ENCODE data around the gene TOMM5.

The TOMM5 gene

DNA sequence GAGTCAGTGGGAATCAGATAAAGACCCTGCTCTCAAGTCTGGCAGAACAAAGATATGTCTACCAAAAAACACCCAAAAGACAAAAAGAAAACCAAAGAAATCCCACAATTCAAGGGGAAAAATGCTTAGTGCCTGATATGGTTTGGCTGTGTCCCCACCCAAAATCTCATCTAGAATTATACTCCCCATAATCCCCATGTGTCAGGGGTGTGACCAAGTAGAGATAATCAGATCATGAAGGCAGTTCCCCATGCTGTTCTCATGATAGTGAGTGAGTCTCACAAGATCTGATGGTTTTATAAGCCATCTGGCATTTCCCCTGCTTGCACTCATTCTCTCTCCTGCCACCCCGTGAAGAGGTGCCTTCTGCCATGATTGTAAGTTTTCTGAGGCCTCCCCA lies 29.6 kb downstream of the TOMM5 start:
- no peak for DNase-seq (ENCODE audit: low read depth)

DNA sequence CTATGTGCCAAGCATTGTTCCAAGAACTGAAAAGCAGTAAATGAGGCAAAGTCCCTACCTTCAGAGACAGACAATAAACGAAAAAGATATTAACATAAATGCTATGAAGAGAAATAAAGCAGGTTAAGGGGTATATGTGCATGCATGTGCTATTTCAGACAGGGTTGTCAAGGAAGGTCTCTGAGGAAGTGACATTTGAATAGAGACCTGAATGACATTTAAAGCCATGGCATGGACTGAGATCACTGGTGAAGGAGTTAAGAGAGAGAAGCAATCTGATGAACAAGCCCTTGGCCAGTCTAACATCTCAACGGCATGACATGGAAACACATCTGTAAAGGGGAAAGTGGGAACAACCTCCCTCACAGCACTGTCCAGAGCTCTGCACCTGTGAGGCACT lies 30.7 kb downstream of the TOMM5 start:
- DNase-seq (ENCODE audit: low read depth) = no peak

DNA sequence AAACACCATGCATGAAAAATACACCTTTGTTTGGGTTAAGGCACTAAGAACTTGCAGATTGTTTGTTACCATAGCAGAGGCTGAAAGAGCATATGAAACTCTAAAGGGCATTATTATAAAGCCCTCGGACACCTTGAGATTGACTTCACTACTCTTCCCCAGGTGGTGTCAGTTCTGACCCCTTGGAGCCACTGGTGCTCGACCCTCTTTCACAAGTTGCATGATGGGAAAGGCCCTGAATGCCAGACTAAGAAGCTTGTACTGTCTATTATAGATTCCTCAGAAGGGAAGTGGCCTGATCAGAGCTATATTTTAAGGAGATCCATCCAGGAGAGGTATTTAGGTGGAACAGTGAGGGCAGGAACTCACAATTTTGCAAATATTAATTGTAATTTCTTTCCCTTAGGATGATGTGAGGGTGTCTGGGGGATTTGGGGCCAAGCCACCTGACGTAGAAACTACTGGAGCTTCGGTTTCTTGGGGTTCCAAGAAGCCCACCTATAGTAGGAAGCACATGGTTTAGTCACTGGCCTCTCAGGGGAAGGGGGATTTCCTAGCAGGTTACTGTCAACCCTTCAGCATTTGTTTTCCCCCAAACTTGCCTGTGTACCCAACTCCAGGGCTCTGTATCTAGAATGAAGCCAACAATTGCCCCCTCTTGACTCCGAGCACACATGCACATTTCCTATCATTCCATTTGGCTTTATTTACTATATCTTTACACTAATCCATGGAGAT lies 32.4 kb downstream of the TOMM5 start:
- no peak for DNase-seq (ENCODE audit: low read depth)

DNA sequence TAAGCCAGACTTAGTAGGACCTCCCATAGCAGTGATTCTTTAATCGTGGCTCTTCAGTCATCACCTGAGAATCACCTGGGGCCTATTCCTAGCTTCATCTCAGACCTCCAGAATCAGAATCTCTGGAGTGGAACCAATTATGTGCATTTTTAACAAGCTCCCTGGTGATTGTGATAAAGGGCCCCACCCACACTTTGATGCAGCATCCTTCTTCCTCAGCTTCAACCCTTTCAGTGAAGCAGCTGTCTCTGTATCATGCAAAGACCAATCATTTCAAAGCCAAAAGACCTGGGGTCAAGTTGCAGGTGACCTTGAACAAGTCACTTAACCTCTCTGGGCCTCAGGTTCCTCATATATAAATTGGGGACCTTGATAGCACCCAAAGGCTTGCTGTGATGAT lies 33.3 kb downstream of the TOMM5 start:
- DNase-seq (ENCODE audit: low read depth) = no peak

DNA sequence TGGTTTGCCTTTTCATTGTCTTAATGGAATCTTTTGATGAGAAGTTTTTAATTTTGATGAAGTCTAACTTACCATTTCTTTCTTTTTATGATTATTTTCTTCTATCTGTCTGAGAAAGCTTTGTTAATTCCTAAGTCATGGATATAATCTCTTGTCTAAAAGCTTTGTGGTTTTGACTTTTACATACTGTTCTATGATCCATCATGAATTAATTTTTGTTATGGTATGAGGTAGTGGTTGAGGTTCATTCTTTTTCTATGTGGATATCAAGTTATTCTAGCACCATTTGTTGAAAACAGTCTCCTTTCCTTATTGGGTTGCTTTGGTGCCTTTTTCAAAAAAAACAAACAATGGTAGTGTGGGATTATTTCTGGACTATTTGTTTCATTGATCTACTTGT lies 36.6 kb downstream of the TOMM5 start:
- DNase-seq (ENCODE audit: low read depth) = no peak

DNA sequence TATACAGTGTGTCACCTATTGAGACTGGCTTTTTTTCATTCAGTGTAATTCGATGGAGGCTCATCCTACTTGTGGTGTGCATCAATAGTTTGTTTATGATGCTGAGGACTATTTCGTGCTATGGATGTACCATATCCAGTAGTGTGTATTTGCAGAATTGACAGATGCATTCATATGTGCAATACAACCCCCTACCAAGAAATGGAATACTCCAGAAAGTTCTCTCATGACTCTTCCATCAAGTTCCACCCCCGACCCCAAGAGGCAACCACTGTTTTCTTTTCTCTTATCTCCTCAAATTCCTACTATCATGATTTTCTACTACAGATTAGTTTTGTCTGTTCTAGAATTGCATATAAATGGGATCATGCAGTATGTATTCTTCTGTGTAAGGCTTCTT lies 38.1 kb downstream of the TOMM5 start:
- DNase-seq (ENCODE audit: low read depth) = no peak

DNA sequence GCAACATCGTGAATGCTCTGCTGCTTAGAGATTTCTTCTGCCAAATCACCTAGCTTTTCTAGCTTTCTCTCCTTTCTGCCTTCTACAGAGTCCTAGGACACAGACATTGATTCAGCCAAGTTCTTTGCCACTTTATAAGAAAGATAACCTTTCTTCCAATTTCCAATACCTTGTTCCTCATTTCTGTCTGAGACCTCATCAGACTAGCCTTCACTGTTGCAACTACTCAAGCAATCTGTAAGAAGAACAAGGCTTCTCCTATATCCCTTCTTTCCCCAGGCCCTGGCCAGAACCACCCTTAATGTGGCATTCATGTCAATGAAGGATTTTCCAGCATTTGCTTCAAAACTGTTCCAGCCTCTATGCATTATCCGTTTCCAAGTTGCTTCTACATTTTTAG lies 40.5 kb downstream of the TOMM5 start:
- DNase-seq (ENCODE audit: low read depth) = no peak

DNA sequence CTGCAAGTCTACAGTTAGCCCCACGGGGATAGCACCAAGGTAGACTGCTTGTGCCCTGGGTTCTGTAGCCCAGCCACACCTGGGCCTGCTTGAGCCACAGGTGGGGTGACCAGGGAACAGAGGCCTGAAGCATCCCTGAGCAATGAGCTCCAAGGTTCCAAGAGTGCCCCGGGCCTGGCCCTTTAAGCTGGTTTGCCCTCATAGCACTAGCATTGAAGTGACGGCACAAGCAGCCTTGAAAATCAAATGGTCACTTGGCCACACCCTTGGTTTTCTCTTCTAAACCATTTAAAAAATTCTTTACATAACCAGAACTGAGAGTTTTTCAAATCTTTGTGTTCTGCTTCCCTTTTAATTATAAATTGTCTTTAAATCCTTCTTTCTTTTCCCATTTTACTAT lies 40.9 kb downstream of the TOMM5 start:
- DNase-seq (ENCODE audit: low read depth) = no peak

DNA sequence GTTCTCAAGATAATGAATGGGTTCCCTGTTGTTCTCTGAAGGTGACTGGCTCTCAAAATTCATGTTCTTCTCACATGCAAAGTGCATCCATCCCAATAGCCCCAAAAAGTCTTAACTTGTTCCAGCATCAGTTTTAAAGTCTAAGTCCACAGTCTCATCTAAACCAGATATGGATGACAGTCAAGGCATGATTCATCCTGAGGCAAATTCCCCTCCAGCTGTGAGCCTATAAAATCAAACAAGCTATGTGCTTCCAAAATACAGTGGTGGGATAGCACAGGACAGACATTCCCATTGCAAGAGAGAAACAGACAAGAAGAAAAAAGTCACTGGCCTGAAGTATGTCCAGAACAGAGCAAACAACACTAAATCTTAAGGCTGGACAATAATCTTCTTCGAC lies 41.6 kb downstream of the TOMM5 start:
- DNase-seq (ENCODE audit: low read depth) = no peak

DNA sequence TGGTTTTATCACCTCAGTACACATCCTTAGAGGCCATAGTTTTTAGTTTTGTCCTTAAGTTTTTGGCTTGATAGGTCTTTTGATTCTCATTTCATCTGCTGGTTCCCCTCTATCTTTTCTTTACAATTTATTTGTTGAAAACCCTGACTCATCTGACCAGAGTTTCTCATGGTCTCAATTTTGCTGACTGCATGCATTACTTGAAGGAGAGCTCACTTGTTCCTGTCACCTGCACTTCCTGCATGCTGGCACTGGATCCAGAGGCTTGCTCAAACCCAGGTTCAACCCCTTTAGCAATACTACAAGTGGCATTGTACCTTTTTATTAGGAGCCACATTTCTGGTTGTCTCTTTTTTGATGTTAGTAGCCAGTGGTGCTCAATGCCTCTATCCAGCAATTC lies 42.9 kb downstream of the TOMM5 start:
- DNase-seq (ENCODE audit: low read depth) = no peak

DNA sequence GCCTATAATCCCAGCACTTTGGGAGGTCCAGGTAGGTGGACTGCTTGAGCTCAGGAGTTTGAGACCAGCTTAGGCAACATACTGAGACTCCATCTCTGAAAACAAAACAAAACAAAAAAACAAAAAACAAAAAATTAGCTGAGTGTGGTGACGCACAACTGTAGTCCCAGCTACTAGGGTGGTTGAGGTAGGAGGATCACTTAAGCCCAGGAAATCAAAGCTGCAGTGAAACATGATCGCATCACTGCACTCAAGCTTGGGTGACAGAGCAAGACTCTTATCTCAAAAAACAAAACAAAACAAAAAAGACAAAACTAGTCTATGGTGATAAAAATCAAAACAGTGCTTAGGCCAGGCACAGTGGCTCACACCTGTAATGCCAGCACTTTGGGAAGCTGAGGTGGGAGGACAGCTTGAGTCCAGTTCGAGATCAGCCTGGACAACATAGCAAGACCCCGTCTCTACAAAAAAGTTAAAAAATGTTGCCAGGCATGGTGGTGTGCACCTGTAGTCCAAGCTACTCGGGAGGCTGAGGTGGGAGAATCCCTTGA lies 45.0 kb downstream of the TOMM5 start:
- DNase-seq (ENCODE audit: low read depth) = no peak

DNA sequence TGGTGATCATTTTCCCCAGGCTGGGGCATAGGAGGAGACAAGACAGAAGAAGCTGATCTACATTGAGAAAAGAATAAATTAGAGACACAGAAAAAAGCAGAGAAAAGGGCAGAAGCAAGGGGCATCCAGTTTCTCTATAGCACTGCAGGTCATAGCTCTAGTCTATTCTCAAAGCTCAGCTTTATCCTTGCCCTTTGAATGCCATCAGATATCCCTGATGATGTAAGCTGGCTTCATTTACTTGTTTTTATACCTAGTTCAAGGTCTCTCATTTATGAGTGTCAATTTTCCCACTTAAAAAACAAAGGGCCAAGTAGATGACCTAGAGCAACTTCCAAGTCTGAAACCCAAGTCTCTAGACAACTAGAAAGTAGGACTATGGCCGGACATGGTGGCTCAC lies 48.9 kb downstream of the TOMM5 start:
- no peak for DNase-seq (ENCODE audit: low read depth)

DNA sequence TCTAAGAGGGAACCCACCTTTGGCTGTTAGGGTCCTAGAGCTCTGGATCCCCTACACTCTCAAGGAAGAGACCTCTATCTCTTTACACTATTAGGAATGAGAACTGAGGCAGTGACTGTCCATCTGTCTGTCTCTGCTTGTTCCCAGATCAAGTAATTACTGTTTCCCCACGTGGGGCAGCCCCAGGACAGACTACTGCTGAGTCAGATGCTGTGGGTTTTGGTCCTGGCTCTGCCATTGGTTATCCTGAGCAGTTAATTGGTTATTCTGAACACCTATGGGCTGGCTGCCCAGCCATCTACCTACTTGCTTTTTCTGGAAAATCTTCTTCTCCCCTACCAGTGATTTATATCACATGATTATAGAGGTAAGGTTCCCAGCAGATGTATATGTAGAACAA lies 49.5 kb downstream of the TOMM5 start:
- DNase-seq (ENCODE audit: low read depth) = no peak

DNA sequence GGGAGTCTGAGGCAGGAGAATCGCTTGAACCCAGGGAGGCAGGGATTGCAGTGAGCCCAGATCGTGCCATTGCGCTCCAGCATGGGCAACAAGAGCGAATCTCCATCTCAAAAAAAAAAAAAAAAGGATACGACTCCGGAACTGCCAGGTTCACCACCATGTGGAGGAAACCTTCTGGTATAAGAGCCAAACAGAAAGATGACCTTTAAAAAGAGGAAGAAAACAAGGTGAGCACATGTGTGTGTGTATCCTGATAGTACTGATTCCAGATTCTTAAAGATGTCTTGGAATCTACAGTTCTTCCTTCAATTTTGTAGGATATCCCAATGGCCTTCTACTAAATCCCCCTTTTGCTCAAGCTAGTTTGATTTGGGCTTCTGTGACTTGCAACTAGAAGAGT lies 49.9 kb downstream of the TOMM5 start:
- no peak for DNase-seq (ENCODE audit: low read depth)

DNA sequence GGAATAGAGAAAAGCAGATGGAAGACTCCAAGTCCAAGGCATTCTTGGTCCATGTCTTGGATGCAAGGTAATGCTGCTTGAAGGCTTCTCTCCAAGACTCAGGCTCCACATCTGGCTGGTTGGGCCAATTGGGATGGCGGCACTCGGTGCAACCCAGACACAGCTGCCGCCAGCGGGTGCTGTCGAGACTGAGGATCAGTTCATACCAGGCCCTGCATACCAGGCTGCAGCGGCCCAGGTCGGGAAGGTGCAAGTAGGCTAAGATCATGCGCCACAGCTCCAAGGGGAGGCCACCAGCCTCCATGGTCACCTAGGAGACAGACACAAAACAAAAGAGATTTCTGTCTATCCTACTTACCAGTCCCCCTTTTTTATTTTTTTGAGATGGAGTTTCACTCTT lies 50.9 kb downstream of the TOMM5 start:
- DNase-seq (ENCODE audit: low read depth) = no peak

DNA sequence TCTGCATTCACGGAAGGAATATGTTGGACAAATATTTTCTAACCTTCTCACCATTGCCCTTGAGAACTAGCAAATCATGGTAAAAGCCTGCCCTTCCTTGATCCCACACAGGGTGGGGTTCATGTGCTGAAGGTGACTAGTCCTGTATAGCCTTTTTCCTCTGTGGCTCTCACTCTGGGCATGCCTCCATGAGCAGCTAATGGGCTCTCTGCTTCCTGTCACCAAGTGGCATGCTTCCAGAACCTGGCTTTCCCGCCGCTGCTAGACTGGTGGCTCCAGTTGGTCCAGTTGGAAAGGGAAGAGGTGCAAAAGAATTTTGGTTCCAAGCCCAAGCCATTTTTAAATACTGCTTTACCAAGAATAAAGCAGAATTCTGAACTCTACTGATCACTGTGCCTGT lies 51.8 kb downstream of the TOMM5 start:
- DNase-seq (ENCODE audit: low read depth) = no peak

DNA sequence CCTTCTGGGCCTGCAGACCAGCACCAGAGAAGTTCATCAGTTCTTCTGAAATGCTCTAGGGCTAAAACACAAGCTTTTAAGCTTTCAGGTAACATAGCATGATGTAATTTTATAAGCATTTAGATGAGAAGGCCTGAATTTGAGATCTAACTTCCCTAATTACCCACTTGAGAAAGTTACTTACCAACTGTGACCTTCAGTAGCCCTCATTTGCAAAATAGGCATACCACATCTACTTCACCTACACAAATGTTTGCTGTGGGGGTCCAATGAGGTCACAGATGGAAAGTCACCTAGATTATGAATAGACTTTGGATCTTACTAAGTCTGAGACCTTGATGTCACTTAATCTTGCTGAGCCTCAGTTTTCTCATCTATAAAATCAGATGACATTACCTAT lies 52.8 kb downstream of the TOMM5 start:
- DNase-seq (ENCODE audit: low read depth) = no peak

All from HS-5 (cell line).